NT2/D1 (cell line): ENCODE results near the gene SLITRK1.

Experiments
- YY1 ChIP-seq: IDR thresholded peaks from 2 replicates; pipeline ENCODE4 v1.6.1; 2011; ENCODE audit not compliant: insufficient read length, insufficient read depth
- ZNF274 ChIP-seq: IDR thresholded peaks from 2 replicates; pipeline ENCODE4 v1.6.1; 2011; ENCODE audit warnings: mild to moderate bottlenecking, low read depth, low read length

- TF ChIP-seq ZNF274 = no peak
- no peak for TF ChIP-seq YY1
Observed at GRCh38 chr13:83881140-83881684, 1.1 kb downstream of the SLITRK1 start.
